HEK293 (cell line): ENCODE results near the gene TXNIP.

Experiments
- CTCF ChIA-PET: fragments of 350-600 bp; formaldehyde crosslinking; extraction: SDS; loops from one replicate; lab custom pipeline; 2021; ENCODE audit warnings: antibody characterized with exemption; lab: Yijun Ruan, JAX
- POLR2A ChIA-PET: fragments of 300-600 bp; formaldehyde crosslinking; extraction: SDS; loops from one replicate; lab custom pipeline; 2020; ENCODE audit warnings: antibody characterized with exemption, inconsistent platforms; lab: Yijun Ruan, JAX
- H3K27ac ChIP-seq: fragments of 200-500 bp; sonication (Bioruptor generic); 2 replicates; pipeline ENCODE4 v1.5.1; 2014; ENCODE audit warnings: low read depth, low read length, control low read depth, inconsistent platforms; ENCODE audit errors: extremely low read depth
- H3K36me3 ChIP-seq, 2 experiments: fragments of 200-500 bp in 1 of 2; sonication (Bioruptor generic) in 1 of 2; 1 replicate in 1 of 2; 2 replicates in 1 of 2; pipeline ENCODE4 v1.5.1; 2014 to 2017; ENCODE audit warnings: inconsistent platforms in 2 of 2, low read length in 2 of 2; ENCODE audit not compliant: control insufficient read depth in 2 of 2, insufficient read depth in 1 of 2
- H3K4me1 ChIP-seq: fragments of 200-500 bp; sonication (Bioruptor generic); 2 replicates; pipeline ENCODE4 v1.5.1; 2014; ENCODE audit warnings: mild to moderate bottlenecking, low read length, inconsistent platforms; ENCODE audit not compliant: control insufficient read depth, insufficient read depth
- H3K4me3 ChIP-seq: 2 replicates; pipeline ENCODE4 v1.5.1; 2011; ENCODE audit warnings: low read depth, mild to moderate bottlenecking, control low read depth, low read length, moderate library complexity
- H3K9me3 ChIP-seq: fragments of 200-500 bp; sonication (Bioruptor generic); 2 replicates; pipeline ENCODE4 v1.5.1; 2014; ENCODE audit warnings: low read depth, low read length, inconsistent platforms; ENCODE audit not compliant: control insufficient read depth, insufficient read depth
- GLIS1 ChIP-seq: fragments of 450-650 bp; formaldehyde crosslinking; IDR thresholded peaks from 2 replicates; pipeline ENCODE4 v1.5.1; 2016; ENCODE audit warnings: missing biosample characterization, missing genetic modification characterization
- GLIS2 ChIP-seq: fragments of 450-650 bp; formaldehyde crosslinking; IDR thresholded peaks from 2 replicates; pipeline ENCODE4 v1.5.1; 2016; ENCODE audit warnings: missing biosample characterization, missing genetic modification characterization
- IKZF3 ChIP-seq: fragments of 450-650 bp; IDR thresholded peaks from 2 replicates; pipeline ENCODE4 v1.5.0; 2018; ENCODE audit warnings: missing biosample characterization, mild to moderate bottlenecking, missing genetic modification characterization, moderate library complexity
- ZBTB7A ChIP-seq: fragments of 450-650 bp; formaldehyde crosslinking; IDR thresholded peaks from 2 replicates; pipeline ENCODE4 v1.5.1; 2016; ENCODE audit warnings: low read depth, missing biosample characterization, missing genetic modification characterization
- ZNF133 ChIP-seq: fragments of 450-650 bp; formaldehyde crosslinking; IDR thresholded peaks from 2 replicates; pipeline ENCODE4 v1.5.1; 2016; ENCODE audit warnings: missing biosample characterization, missing genetic modification characterization
- ZNF169 ChIP-seq: fragments of 450-650 bp; formaldehyde crosslinking; IDR thresholded peaks from 2 replicates; pipeline ENCODE4 v1.5.1; 2016; ENCODE audit warnings: missing biosample characterization, missing genetic modification characterization
- ZNF175 ChIP-seq: fragments of 450-650 bp; formaldehyde crosslinking; IDR thresholded peaks from 2 replicates; pipeline ENCODE4 v1.5.1; 2016; ENCODE audit warnings: missing biosample characterization, missing genetic modification characterization
- ZNF280C ChIP-seq: fragments of 450-650 bp; formaldehyde crosslinking; IDR thresholded peaks from 2 replicates; pipeline ENCODE4 v1.5.1; 2016; ENCODE audit warnings: missing biosample characterization, missing genetic modification characterization
- ZNF37A ChIP-seq: fragments of 450-650 bp; IDR thresholded peaks from 2 replicates; pipeline ENCODE4 v1.5.1; 2018; ENCODE audit warnings: missing biosample characterization, missing genetic modification characterization
- ZNF423 ChIP-seq: fragments of 450-650 bp; formaldehyde crosslinking; IDR thresholded peaks from 2 replicates; pipeline ENCODE4 v1.5.1; 2016; ENCODE audit warnings: missing biosample characterization, missing genetic modification characterization
- ZNF433 ChIP-seq: fragments of 450-650 bp; formaldehyde crosslinking; IDR thresholded peaks from 2 replicates; pipeline ENCODE4 v1.5.1; 2016; ENCODE audit warnings: missing biosample characterization, missing genetic modification characterization, low read depth
- ZNF48 ChIP-seq: fragments of 450-650 bp; formaldehyde crosslinking; IDR thresholded peaks from 2 replicates; pipeline ENCODE4 v1.5.1; 2016; ENCODE audit warnings: missing biosample characterization, missing genetic modification characterization
- ZNF549 ChIP-seq: fragments of 450-650 bp; IDR thresholded peaks from 2 replicates; pipeline ENCODE4 v1.5.1; 2018; ENCODE audit warnings: missing biosample characterization, missing genetic modification characterization, mild to moderate bottlenecking, inconsistent platforms, moderate library complexity
- ZNF621 ChIP-seq: fragments of 450-650 bp; formaldehyde crosslinking; IDR thresholded peaks from 2 replicates; pipeline ENCODE4 v1.5.1; 2017; ENCODE audit warnings: missing biosample characterization, missing genetic modification characterization
- ZNF645 ChIP-seq: fragments of 450-650 bp; formaldehyde crosslinking; IDR thresholded peaks from 2 replicates; pipeline ENCODE4; 2016; ENCODE audit warnings: missing biosample characterization, missing genetic modification characterization
- ZNF658 ChIP-seq: fragments of 450-650 bp; formaldehyde crosslinking; IDR thresholded peaks from 2 replicates; pipeline ENCODE4; 2016; ENCODE audit warnings: missing biosample characterization, missing genetic modification characterization
- ZNF704 ChIP-seq: fragments of 450-650 bp; formaldehyde crosslinking; IDR thresholded peaks from 2 replicates; pipeline ENCODE4 v1.5.1; 2016; ENCODE audit warnings: missing biosample characterization, missing genetic modification characterization
- ZNF768 ChIP-seq: fragments of 450-650 bp; formaldehyde crosslinking; IDR thresholded peaks from 2 replicates; pipeline ENCODE4 v1.5.1; 2018; ENCODE audit warnings: missing biosample characterization, mild to moderate bottlenecking, missing genetic modification characterization
- ZNF843 ChIP-seq: fragments of 450-650 bp; formaldehyde crosslinking; IDR thresholded peaks from 2 replicates; pipeline ENCODE4 v1.5.1; 2016; ENCODE audit warnings: missing biosample characterization, missing genetic modification characterization
- TF ChIP-seq, protein P1 (sequence below): fragments of 450-650 bp; formaldehyde crosslinking; IDR thresholded peaks from 2 replicates; pipeline ENCODE4 v1.5.1; 2016; ENCODE audit warnings: missing biosample characterization, missing genetic modification characterization
- TF ChIP-seq, protein P2 (sequence below): fragments of 450-650 bp; formaldehyde crosslinking; IDR thresholded peaks from 2 replicates; pipeline ENCODE4 v1.5.1; 2016; ENCODE audit warnings: missing biosample characterization, missing genetic modification characterization

The TXNIP gene

DNA sequence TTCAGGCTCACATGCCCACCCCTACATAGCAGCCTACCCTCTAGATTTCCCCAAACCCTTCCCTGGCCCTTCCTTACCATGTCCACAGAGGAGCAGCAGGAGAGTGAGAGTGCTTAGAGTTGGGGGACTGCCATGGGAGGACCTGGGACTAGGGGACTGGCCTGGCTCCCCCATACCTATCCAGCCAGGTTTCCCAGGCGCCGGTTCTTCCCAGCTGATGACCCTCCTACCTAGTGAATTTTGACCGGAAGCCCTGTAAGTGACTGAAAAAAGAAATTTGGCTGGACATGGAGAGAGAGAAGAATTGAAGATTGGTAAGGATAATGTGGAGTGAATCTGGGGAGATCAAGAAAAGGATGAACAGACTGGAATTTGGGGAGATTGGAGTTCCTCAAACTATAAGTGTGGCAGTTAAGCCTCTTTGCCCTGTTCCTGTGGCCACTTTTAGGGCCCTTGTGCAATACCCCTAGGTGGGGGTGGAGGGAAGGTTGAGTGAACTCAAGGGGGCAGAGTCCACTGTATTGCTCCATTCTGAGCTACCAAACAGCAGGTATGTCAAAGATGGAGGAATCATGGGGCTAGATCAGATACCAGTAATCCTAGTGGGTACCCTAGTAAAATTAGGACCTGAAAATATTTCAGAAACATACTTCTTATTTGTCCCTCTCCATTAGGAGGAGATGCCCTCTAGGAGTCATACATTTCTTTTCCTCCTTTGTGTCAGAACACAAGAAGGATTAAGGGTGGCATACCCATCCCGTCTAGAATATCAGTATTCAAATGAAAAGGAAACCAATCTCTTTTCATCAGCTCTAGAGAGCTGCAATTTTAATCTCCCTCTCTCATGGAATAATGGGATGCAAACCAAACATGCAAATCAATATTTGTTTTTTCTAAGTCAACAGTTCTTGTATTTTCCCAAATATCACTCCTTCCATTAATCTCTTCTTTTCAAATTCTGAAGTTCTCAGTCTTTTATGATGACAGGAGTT lies 24.0 kb upstream of the TXNIP start (continued):
- TF ChIP-seq ZNF280C: no peak

DNA sequence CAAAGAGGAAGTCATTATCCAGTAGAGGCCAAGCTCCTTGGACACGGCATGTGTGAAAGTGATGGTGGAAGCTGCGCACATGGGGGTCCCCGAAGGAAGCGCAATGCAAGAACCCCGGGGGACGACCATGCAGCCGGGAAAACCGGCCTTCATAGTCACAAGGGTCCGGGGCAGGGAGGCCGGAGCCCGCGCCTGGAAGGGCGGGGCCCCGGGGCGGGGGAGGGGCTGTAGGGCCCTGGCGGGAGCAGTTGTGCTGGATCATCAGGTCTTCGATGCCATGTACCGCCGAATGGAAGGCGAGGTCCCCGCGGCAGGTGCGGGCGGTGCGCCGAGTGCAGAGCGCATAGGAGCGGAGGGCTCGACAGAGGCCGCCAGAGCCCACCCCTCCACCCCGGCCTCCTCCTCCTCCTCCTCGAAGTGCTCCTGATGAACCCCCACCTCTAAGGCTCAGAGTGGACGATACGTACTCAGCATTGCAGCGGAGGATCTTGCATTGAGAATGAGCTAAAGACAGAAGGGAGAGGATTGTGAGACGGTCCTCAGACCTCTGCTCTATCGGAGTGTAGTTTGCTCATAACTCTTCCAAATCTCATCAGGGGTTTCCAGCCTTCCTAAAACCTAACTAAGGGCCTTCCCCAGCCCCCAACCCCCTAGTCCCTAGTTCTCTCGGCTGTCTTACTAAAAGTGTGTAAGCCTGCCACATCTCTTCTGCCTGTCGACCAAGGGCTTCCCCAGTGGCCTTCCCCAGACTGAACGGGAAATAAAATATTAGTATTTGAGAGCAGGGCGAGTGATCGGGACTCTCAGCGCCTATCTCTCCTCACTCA lies 23.1 kb upstream of the TXNIP start:
- no peak overlapping the region for H3K27ac ChIP-seq
- no peak overlapping the region for H3K4me3 ChIP-seq
- H3K36me3 ChIP-seq: no peaks in the 10 kb centered on the region
- POLR2A ChIA-PET: interaction anchor here (1.1 kb wide), 1 partner anchor 55 kb away, joined by 6 read pairs; the partner anchor contains the start of genes ANKRD34A and POLR3GL
- H3K9me3 ChIP-seq: no peaks in the 10 kb centered on the region
- no peaks in the 10 kb centered on the region for H3K4me1 ChIP-seq
- no peak for TF ChIP-seq ZBTB7A (tag by site-specific recombination)
- no peak for TF ChIP-seq ZNF433 (tag by site-specific recombination)
- TF ChIP-seq ZNF621 (tag by site-specific recombination): no peak
- no peak for TF ChIP-seq ZNF704 (tag by site-specific recombination)
- no peak for TF ChIP-seq GLIS1
- no peak for TF ChIP-seq ZNF549
- CTCF ChIA-PET: interaction anchor here (0.6 to 3.7 kb wide), 7 partner anchors 12 to 174 kb away, joined by 3 to 18 read pairs (median 3); partner anchors contain the start of gene NUDT17

DNA sequence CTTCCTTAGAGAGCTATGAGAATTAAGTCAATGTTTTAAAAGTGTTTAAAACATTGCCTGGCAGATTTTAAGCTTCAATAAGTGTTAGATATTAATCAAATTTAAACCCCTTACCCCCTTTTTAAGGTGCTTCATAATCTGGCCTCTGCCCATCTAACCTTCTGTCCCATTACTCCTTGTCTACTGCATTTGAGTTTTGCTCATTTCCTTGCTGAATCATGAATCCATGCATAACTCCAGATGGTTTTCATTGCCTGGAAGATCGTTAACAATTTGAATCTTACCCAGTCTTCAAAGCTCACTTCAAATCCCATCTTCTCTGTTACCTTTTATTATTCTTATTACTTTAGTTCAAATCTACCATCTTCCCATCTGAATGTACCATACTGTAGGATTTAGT lies 20.5 kb upstream of the TXNIP start:
- POLR2A ChIA-PET: no interaction called here
- TF ChIP-seq ZNF133: no peak
- TF ChIP-seq, protein P1, sequence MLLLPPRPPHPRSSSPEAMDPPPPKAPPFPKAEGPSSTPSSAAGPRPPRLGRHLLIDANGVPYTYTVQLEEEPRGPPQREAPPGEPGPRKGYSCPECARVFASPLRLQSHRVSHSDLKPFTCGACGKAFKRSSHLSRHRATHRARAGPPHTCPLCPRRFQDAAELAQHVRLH (tag by site-specific recombination): no peak
- no peak for TF ChIP-seq ZNF843 (tag by site-specific recombination)
- TF ChIP-seq ZNF433 (tag by site-specific recombination): no peak
- TF ChIP-seq ZNF175 (tag by site-specific recombination): no peak
- no peak for TF ChIP-seq ZNF169 (tag by site-specific recombination)
- TF ChIP-seq, protein P2, sequence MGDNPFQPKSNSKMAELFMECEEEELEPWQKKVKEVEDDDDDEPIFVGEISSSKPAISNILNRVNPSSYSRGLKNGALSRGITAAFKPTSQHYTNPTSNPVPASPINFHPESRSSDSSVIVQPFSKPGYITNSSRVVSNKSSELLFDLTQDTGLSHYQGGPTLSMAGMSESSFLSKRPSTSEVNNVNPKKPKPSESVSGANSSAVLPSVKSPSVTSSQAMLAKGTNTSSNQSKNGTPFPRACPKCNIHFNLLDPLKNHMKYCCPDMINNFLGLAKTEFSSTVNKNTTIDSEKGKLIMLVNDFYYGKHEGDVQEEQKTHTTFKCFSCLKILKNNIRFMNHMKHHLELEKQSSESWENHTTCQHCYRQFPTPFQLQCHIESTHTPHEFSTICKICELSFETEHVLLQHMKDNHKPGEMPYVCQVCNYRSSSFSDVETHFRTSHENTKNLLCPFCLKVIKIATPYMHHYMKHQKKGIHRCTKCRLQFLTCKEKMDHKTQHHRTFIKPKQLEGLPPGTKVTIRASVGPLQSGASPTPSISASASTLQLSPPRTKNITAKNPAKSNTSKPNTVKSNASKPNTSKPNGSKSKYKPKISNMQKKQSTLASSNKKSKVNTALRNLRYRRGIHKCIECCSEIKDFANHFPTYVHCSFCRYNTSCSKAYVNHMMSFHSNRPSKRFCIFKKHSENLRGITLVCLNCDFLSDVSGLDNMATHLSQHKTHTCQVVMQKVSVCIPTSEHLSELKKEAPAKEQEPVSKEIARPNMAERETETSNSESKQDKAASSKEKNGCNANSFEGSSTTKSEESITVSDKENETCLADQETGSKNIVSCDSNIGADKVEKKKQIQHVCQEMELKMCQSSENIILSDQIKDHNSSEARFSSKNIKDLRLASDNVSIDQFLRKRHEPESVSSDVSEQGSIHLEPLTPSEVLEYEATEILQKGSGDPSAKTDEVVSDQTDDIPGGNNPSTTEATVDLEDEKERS: no peak
- TF ChIP-seq ZNF423 (tag by site-specific recombination): no peak
- no peak for TF ChIP-seq ZNF645
- TF ChIP-seq IKZF3: no peak
- no peak for TF ChIP-seq ZNF48 (tag by site-specific recombination)
- TF ChIP-seq ZNF37A (tag by site-specific recombination): no peak
- TF ChIP-seq GLIS2 (tag by site-specific recombination): no peak
- no peak for TF ChIP-seq ZNF658
- no peak for TF ChIP-seq ZNF768

More for the DNA sequence above, 20.5 kb upstream of the TXNIP start:
- no peaks in the 10 kb centered on the region for H3K36me3 ChIP-seq
- H3K9me3 ChIP-seq: no peaks in the 10 kb centered on the region
- no peaks in the 10 kb centered on the region for H3K4me1 ChIP-seq
- H3K4me3 ChIP-seq: no peak overlapping the region
- H3K27ac ChIP-seq: no peak overlapping the region
- CTCF ChIA-PET: interaction anchor here (0.6 to 3.7 kb wide), 7 partner anchors 10 to 171 kb away, joined by 3 to 26 read pairs (median 5); partner anchors contain the start of gene NUDT17
